Right cardiac atrium (tissue), 5 donors: ENCODE data around the gene PBX1. TPM values are rescaled to one million over a fixed set of nuclear protein-coding genes. Genes with fewer than 3 reads are reported as not detected.

ENCODE experiments used
- ATAC-seq, 2 donors: fragments of 200-7000 bp; cut with Tn5 transposase; one replicate each; pipeline versions ENCODE4 v1.8.0 to v1.9.1; 2020; ENCODE audit warnings: moderate library complexity in 2 of 2, mild to moderate bottlenecking in 1 of 2
- DNase-seq, 3 donors: peaks; one replicate each; pipeline ENCODE4 v3.0.0-alpha.2; 2020
- H3K27ac ChIP-seq: one replicate; pipeline ENCODE4 v1.5.1; 2013; ENCODE audit warnings: mild to moderate bottlenecking, low read length, control low read depth, moderate library complexity
- H3K27me3 ChIP-seq: one replicate; pipeline ENCODE4 v1.6.1; 2013; ENCODE audit not compliant: control insufficient read depth, insufficient read depth
- H3K4me1 ChIP-seq: one replicate; pipeline ENCODE4 v1.6.1; 2013; ENCODE audit warnings: low read length; ENCODE audit not compliant: control insufficient read depth, insufficient read depth
- H3K4me3 ChIP-seq: one replicate; pipeline ENCODE4 v1.5.1; 2013; ENCODE audit warnings: low read length, control low read depth
- H3K9me3 ChIP-seq: one replicate; pipeline ENCODE4 v1.6.1; 2013; ENCODE audit warnings: low read length; ENCODE audit not compliant: control insufficient read depth
- WGBS: extraction: QIAGEN DNeasy Blood & Tissue Kit; methylation state at CpG from one replicate; pipeline ENCODE4 v1.1.7; 2013; 5-methylcytosine and 5-hydroxymethylcytosine counted together
- intact Hi-C, 4 donors: fragments of 100-400 bp; cut with DNase I; formaldehyde crosslinking; loops; one replicate each; pipeline versions ENCODE4 v1.11.0 to v1.14.0; 2022 to 2023
- long read RNA-seq, 4 donors: library from polyadenylated mRNA; unstranded; transcript quantifications; one replicate each; pipeline ENCODE4 v2.0.0, GENCODE V29; 2020 to 2021
- polyA plus RNA-seq: library from polyadenylated mRNA; stranded (reverse); fragments of 200-250 nt; gene quantifications from one replicate; pipeline ENCODE4 v1.2.3, GENCODE V29; 2013
- total RNA-seq, 4 donors: library from RNA; stranded (reverse); fragmentation: NEBNext Ultra II Directional; extraction: Animal tissue kit (Norgen Biotek cat#: 25700); gene quantifications; one replicate each; pipeline ENCODE4 v1.2.1, GENCODE V29; 2021
- donor health status: healthy with polysubstance abuse.
- donor health status: DM: no; HTN: yes; CAD: no.
- donor health status: DM: no; HTN: no; CAD: no.
- donor health status: DM: no; HTN: yes; CAD: no; lungs with severe emphysema.
- donor health status: DM: yes; HTN: yes; CAD: no.

PBX1 gene
- 10 to 100 TPM; 75.7 to 81.6 (median 77.8) TPM for total RNA-seq
- 19.8 TPM for polyA plus RNA-seq
- long read RNA-seq, donor 1, full-length matches to known transcripts: 11 of 42 reads
- long read RNA-seq, donor 1, partial matches to known transcripts: 16 of 42 reads
- long read RNA-seq, donor 1, other reads (novel, unspliced or antisense): 15 of 42 reads
- long read RNA-seq, donor 2, full-length matches to known transcripts: 3 of 8 reads
- long read RNA-seq, donor 2, partial matches to known transcripts: 0 of 8 reads
- long read RNA-seq, donor 2, other reads (novel, unspliced or antisense): 5 of 8 reads
- long read RNA-seq, donor 3, full-length matches to known transcripts: 17 of 67 reads
- long read RNA-seq, donor 3, partial matches to known transcripts: 44 of 67 reads
- long read RNA-seq, donor 3, other reads (novel, unspliced or antisense): 6 of 67 reads
- long read RNA-seq, donor 4, full-length matches to known transcripts: 1 of 6 reads
- long read RNA-seq, donor 4, partial matches to known transcripts: 2 of 6 reads
- long read RNA-seq, donor 4, other reads (novel, unspliced or antisense): 3 of 6 reads

DNA sequence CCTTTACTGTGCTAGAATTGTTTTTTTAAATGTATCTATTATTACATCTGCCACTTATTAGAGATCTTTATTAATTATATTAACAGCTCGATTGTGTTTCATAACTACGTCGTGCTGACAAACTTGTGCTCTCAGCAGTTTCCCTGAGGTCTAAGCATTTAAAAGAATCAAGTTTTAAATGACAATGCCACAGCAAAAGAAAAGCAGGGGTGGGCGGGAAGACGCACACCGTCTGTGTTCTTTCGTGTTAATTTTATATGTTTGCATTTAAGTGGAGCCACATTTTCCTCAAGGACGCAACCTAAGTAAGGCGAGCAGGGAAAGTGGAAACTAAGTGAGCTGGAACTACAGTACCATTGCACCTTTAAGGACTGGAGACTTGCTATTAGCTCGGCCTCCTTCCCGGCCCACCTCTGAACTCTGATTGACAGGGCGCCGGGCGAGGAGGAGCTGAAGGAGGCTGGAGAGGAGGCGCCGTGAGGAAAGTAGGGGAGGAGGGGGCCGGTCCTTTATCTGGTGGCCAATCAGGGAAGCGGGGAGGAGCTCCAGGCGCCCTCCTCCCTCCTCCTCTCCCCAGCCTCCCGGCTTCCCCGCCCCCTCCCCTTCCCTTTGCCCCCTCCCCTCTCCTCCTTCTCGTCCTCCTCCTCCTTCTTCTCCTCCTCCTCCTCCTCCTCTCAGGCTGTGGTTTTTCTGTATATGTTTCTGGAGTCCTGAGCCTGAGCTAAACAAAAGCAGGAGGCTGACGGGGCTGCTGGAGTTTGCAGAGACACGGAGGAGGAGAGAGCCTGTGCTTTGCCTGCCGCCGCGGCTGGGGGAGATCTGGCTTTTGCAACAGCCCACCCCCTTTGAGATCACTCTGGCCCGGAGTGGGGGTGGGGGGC is at the start of gene PBX1:
Gene PBX1, plus strand, starts transcription at position 724 of the 881 bp plus-strand sequence.
- H3K9me3 ChIP-seq: no peaks in the 10 kb centered on the region
- ATAC-seq (peak; percentile 100), DNase-seq (peak; percentile 98 to 99 (median 98))
- no peaks in the 10 kb centered on the region for H3K4me1 ChIP-seq
- H3K4me3 ChIP-seq: peak within 1 kb of the TSS; percentile 96
- peak within 1 kb of the TSS; percentile 99 for H3K27ac ChIP-seq
- intact Hi-C loops: no loop called here
- no peaks in the 10 kb centered on the region for H3K27me3 ChIP-seq
- WGBS: under 1% methylated on average over 28 of the region's 28 CpGs

DNA sequence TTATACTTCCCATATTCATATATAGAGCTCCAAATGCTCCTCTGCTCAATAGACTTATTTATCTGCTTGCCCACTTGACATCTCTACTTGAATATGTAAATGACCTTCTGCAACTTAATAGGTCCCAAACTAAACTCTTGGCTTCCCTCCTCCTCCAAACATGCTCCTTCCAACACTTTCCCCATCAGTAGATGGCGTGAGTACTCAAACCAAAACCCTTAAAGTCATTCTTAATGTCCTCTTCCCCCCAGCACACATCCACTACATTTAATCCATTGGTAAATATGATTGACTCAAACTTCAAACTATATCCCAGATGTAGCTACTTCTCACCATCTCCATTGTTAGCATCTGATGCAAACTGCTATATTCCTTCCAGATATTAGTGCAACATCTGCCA is 48.5 kb upstream of the PBX1 start:
- Histone ChIP-seq H3K27me3 (no peaks in the 10 kb centered on the region), H3K9me3 (no peaks in the 10 kb centered on the region), H3K4me3 (no peak overlapping the region), H3K4me1 (peaks cover 3% of the 10 kb centered on the region), H3K27ac (no peak overlapping the region)
- ATAC-seq (no peak), DNase-seq (no peak)
- intact Hi-C loops: no loop called here
- 85% methylated on average over 1 of the region's 1 CpG for WGBS

DNA sequence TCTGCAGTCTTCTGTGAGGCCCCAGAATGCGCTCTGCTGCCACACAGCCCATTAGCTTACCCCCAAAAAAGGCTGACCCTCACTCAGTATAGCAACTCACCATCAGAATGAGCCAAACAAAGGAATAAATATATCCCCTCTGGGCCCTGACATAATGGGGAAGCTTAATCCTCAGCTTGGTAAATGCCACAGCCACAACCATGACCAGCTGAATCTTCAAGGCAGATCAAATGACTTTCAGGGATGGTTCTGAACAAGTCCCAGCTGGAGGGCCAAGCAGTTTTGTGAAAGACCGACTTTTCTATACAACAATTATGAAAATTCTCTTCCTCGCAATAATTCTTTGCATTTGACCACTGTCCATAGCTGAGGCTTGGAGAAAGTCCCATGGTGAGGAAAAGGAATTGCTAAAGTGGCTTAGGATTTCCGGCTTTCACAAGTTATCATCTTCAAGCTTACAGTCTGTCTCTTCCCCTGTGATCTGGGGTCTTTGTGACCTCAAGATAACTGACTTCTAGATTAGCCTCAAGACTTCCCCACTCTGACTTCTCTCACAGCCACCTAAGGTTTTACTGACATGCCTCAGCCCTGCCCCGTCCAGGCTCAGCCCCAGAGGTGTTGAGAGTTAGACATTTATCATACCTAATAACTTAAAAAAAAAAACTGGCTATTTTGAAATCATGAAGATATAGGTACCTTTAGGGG is 47.8 kb upstream of the PBX1 start:
- Histone ChIP-seq H3K4me1 (peaks cover 4% of the 10 kb centered on the region), H3K9me3 (no peaks in the 10 kb centered on the region), H3K27me3 (no peaks in the 10 kb centered on the region), H3K27ac (no peak overlapping the region), H3K4me3 (no peak overlapping the region)
- intact Hi-C loops: no loop called here
- WGBS: 80% methylated on average over 5 of the region's 5 CpGs
- ATAC-seq (no peak), DNase-seq (no peak)

DNA sequence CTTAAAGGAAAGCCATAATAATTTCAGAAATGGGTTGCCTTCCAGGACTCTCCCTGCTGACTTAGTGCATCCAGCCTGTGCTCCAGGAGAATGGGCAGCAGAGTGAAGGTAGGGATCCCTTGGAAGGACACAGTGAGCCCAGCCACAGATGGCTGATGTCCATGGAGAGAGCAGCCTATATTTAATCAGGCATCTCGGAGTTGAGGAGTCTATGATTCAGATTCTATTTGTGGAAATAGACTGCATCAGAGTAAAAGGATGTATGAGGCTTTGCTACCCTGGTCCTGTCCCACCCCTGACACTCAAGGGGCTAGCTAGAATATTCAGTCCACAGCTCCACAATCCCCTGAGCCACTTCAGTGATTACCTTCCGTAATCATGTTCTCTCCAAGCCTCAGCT is 43.8 kb upstream of the PBX1 start:
- 65% methylated on average over 2 of the region's 2 CpGs for WGBS
- peak; percentile 47 to 67 for ATAC-seq
- Histone ChIP-seq H3K4me1 (peaks cover 4% of the 10 kb centered on the region), H3K4me3 (no peak overlapping the region), H3K9me3 (no peaks in the 10 kb centered on the region), H3K27me3 (no peaks in the 10 kb centered on the region), H3K27ac (no peak overlapping the region)
- DNase-seq: no peak
- intact Hi-C loops: no loop called here

DNA sequence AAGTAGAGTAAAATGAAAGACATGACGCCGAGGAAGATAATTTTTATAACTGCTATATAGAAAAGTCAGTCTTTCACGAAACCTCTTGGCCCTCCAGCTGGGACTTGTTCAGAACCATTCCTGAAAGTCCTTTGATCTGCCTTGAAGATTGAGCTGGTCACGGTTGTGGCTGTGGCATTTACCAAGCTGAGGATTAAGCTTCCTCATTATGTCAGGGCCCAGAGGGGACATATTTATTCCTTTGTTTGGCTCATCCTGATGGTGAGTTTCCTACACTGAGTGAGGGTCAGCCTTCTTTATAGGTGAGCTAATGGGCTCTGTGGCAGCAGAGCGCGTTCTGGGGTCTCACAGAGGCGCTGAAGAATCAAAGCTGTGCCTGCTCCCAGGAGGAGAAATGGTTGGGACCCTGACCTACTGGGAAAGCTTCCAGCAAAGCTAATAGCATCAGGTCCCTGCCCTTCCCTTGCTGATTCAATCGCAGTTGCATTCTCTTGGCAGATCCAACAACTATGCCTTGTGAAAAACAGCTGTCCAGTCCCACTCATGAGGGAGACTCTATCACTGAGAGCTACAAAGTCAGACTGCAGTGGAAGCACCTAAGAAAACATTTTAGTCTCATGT is 43.2 kb upstream of the PBX1 start:
- WGBS: 73% methylated on average over 8 of the region's 8 CpGs
- no peaks in the 10 kb centered on the region for H3K9me3 ChIP-seq

DNA sequence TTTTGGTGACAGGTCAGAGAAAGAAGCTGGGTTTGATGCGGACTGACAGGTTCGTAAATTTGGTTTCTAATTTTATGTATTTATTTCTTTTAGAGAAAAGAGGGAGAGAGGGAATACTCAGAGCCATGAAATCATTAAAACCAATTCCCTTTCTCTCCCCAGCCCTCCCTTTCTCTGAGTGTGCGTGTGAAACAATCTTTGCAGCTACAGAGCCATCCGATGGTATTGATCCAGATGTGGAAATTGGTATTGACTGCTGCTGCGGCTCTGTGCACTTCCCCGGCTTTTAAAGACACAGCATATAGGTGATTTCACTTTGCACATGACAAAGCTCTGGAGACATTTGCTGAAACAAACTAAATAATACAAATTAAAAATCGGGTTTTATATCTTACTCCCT is 42.4 kb upstream of the PBX1 start:
- DNase-seq (no peak), ATAC-seq (no peak)
- intact Hi-C loops: no loop called here
- H3K27ac ChIP-seq: no peak overlapping the region
- WGBS: 92% methylated on average over 7 of the region's 7 CpGs
- H3K9me3 ChIP-seq: no peaks in the 10 kb centered on the region
- H3K4me1 ChIP-seq: peaks cover 4% of the 10 kb centered on the region
- no peak overlapping the region for H3K4me3 ChIP-seq
- H3K27me3 ChIP-seq: no peaks in the 10 kb centered on the region

More for the DNA sequence above, 43.2 kb upstream of the PBX1 start:
- H3K27me3 ChIP-seq: no peaks in the 10 kb centered on the region
- no peak for DNase-seq
- peaks cover 4% of the 10 kb centered on the region for H3K4me1 ChIP-seq
- ATAC-seq: peak in 1 of 2 donors; percentile 35
- no peak overlapping the region for H3K4me3 ChIP-seq
- H3K27ac ChIP-seq: no peak overlapping the region
- intact Hi-C loops: no loop called here

DNA sequence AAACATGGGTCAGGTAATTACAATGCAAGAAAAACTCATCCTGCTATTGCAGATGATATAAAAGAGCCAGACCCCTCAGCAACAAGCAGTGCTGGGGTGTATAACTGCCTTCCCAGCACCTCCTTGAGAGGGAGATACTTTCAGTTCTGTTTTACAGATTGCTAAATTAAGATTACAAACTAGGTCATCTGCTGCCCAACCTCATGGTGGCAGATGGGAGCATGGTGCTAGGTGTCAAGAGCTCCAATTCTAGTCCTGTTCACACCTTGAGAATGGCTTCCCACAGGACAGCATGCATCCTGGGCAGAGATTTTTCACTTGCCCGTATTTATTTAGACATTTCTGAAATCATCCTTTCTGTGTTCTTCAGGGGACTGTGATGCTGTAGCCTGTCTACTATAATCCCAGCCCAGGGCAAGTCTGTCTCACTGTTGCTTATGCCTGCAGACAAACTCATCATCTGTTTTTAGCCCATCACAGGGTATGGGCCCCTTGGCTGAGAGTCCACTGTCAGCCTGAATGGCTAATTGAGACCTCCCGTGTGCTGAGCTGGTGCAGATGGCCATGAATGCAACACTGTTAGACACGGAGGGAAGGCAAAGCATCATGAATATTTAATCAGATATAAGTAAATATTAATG is 40.2 kb upstream of the PBX1 start:
- no peak overlapping the region for H3K27ac ChIP-seq
- DNase-seq (no peak), ATAC-seq (no peak)
- no peaks in the 10 kb centered on the region for H3K27me3 ChIP-seq
- no peak overlapping the region for H3K4me3 ChIP-seq
- H3K4me1 ChIP-seq: peaks cover 4% of the 10 kb centered on the region
- intact Hi-C loops: no loop called here
- 79% methylated on average over 3 of the region's 3 CpGs for WGBS
- no peaks in the 10 kb centered on the region for H3K9me3 ChIP-seq

DNA sequence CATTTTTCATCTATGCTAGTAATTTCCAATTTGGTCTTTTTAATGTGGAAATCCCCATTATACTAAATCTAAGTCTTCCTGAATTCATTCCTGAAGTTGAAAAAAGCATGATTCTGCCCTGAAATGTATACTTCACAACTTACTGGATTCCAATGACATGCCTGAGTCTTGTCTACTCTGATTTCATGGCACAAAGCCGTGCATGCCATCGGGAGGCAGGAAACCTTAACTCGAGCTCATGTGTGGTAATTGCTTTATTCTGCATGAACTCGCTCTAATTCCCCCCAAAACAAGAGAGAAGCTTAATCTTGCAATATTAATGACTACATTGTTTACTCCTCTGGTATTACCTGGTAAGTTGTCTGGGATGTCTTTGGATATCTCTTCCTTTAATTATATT is 39.6 kb upstream of the PBX1 start:
- WGBS: 72% methylated on average over 4 of the region's 4 CpGs
- Histone ChIP-seq H3K4me1 (peaks cover 4% of the 10 kb centered on the region), H3K9me3 (no peaks in the 10 kb centered on the region), H3K27ac (no peak overlapping the region), H3K27me3 (no peaks in the 10 kb centered on the region), H3K4me3 (no peak overlapping the region)
- ATAC-seq (no peak), DNase-seq (no peak)
- intact Hi-C loops: no loop called here

DNA sequence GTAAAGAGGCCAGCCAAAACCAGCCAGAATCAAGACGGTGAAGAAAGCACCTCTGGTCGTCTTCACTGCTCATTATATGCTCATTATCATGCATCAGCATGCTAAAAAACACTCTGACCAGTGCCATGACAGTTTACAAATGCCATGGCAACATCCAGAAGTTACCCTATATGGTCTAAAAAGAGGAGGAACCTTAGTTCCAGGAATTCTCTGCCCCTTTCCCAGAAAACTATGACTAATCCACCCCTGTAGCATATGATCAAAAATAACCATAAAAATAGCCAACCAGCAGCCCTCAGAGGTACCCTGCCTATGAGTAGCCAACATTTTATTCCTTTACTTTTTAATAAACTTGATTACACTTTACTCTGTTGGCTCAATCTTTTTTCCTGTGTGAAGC is 34.2 kb upstream of the PBX1 start:
- Histone ChIP-seq H3K4me1 (no peaks in the 10 kb centered on the region), H3K27ac (no peak overlapping the region), H3K4me3 (no peak overlapping the region), H3K9me3 (no peaks in the 10 kb centered on the region), H3K27me3 (no peaks in the 10 kb centered on the region)
- intact Hi-C loops: no loop called here
- DNase-seq (no peak), ATAC-seq (no peak)
- 79% methylated on average over 2 of the region's 2 CpGs for WGBS
